HEK293 (cell line): ENCODE data around the gene HMGN4.

ENCODE experiments used
- BCL11B ChIP-seq: fragments of 450-650 bp; formaldehyde crosslinking; IDR thresholded peaks from 2 replicates; pipeline ENCODE4 v1.5.1; 2016; ENCODE audit warnings: low read depth, missing biosample characterization, missing genetic modification characterization
- KLF7 ChIP-seq: fragments of 450-650 bp; formaldehyde crosslinking; IDR thresholded peaks from 2 replicates; pipeline ENCODE4 v1.5.1; 2016; ENCODE audit warnings: missing biosample characterization, missing genetic modification characterization, borderline replicate concordance
- REPIN1 ChIP-seq: fragments of 450-650 bp; formaldehyde crosslinking; IDR thresholded peaks from 2 replicates; pipeline ENCODE4 v1.5.1; 2017; ENCODE audit warnings: missing biosample characterization, missing genetic modification characterization, low read depth
- SETDB1 ChIP-seq: IDR thresholded peaks from one replicate; pipeline ENCODE4 v1.6.1; 2017; ENCODE audit warnings: mild to moderate bottlenecking, low read length, moderate library complexity, mixed read lengths; ENCODE audit not compliant: insufficient read length
- ZBTB1 ChIP-seq: fragments of 450-650 bp; formaldehyde crosslinking; IDR thresholded peaks from 2 replicates; pipeline ENCODE4 v1.5.1; 2016; ENCODE audit warnings: missing biosample characterization, missing genetic modification characterization
- ZFP3 ChIP-seq: fragments of 450-650 bp; formaldehyde crosslinking; IDR thresholded peaks from 2 replicates; pipeline ENCODE4 v1.5.1; 2016; ENCODE audit warnings: low read depth, missing biosample characterization, missing genetic modification characterization
- ZNF112 ChIP-seq: fragments of 450-650 bp; formaldehyde crosslinking; IDR thresholded peaks from 2 replicates; pipeline ENCODE4 v1.5.0; 2017; ENCODE audit warnings: missing biosample characterization, missing genetic modification characterization
- ZNF16 ChIP-seq: fragments of 450-650 bp; formaldehyde crosslinking; IDR thresholded peaks from 2 replicates; pipeline ENCODE4 v1.5.1; 2016; ENCODE audit warnings: low read depth, missing biosample characterization, missing genetic modification characterization
- ZNF223 ChIP-seq: fragments of 450-650 bp; formaldehyde crosslinking; IDR thresholded peaks from 2 replicates; pipeline ENCODE4 v1.5.1; 2016; ENCODE audit warnings: missing biosample characterization, missing genetic modification characterization
- ZNF514 ChIP-seq: fragments of 450-650 bp; formaldehyde crosslinking; IDR thresholded peaks from 2 replicates; pipeline ENCODE4 v1.5.1; 2016; ENCODE audit warnings: missing biosample characterization, missing genetic modification characterization
- ZNF548 ChIP-seq: fragments of 450-650 bp; formaldehyde crosslinking; IDR thresholded peaks from 2 replicates; pipeline ENCODE4 v1.5.1; 2016; ENCODE audit warnings: missing biosample characterization, missing genetic modification characterization
- TF ChIP-seq, protein P1 (sequence below): fragments of 450-650 bp; formaldehyde crosslinking; conservative IDR thresholded peaks from 2 replicates; pipeline ENCODE4 v1.5.1; 2016; ENCODE audit warnings: low read depth, missing biosample characterization, missing genetic modification characterization
- TF ChIP-seq, protein P2 (sequence below): fragments of 450-650 bp; formaldehyde crosslinking; IDR thresholded peaks from 2 replicates; pipeline ENCODE4 v1.5.1; 2016; ENCODE audit warnings: missing biosample characterization, missing genetic modification characterization, borderline replicate concordance
- TF ChIP-seq, protein P3 (sequence below): fragments of 450-650 bp; formaldehyde crosslinking; IDR thresholded peaks from 2 replicates; pipeline ENCODE4 v1.5.1; 2016; ENCODE audit warnings: missing biosample characterization, missing genetic modification characterization, borderline replicate concordance
- TF ChIP-seq, protein P4 (sequence below): fragments of 450-650 bp; formaldehyde crosslinking; IDR thresholded peaks from 2 replicates; pipeline ENCODE4 v1.5.1; 2016; ENCODE audit warnings: missing biosample characterization, missing genetic modification characterization
- TF ChIP-seq, protein P5 (sequence below): fragments of 450-650 bp; formaldehyde crosslinking; IDR thresholded peaks from 2 replicates; pipeline ENCODE4 v1.5.1; 2016; ENCODE audit warnings: missing biosample characterization, missing genetic modification characterization
- TF ChIP-seq, protein P6 (sequence below): fragments of 450-650 bp; formaldehyde crosslinking; IDR thresholded peaks from 2 replicates; pipeline ENCODE4 v1.5.1; 2016; ENCODE audit warnings: missing biosample characterization, missing genetic modification characterization

The HMGN4 gene

DNA sequence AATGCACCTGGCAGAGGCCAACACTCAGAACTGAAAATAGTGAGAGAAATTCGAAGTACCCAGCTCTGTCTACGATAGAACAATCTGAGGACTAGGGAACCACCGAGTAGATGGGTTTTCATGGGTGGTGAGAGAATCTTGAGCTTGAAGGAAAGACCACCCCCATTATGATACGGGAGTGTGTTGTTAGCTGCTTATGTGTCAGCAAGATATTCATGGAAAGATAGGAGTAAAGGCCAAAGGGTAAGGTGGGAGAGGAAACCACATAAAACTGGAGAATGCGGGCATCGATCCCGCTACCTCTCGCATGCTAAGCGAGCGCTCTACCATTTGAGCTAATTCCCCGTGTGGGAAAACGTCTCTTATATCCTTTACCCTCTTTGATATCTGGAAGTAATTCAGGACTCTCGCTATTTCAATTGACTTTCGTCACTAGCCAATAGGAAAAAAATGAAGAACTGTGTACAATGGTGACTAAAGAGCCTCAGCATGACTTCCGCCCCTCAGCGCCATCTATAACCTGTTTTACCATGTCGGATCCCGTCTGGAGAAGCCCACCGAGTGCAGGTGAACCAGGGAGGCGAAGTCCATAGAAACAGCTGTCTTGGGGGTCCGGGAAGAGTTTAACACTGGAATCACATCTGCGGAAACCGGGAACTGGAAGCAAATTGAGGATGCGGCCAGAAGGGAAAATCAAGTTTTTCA is 33.6 kb downstream of the HMGN4 start (continued):
- TF ChIP-seq, protein P1, sequence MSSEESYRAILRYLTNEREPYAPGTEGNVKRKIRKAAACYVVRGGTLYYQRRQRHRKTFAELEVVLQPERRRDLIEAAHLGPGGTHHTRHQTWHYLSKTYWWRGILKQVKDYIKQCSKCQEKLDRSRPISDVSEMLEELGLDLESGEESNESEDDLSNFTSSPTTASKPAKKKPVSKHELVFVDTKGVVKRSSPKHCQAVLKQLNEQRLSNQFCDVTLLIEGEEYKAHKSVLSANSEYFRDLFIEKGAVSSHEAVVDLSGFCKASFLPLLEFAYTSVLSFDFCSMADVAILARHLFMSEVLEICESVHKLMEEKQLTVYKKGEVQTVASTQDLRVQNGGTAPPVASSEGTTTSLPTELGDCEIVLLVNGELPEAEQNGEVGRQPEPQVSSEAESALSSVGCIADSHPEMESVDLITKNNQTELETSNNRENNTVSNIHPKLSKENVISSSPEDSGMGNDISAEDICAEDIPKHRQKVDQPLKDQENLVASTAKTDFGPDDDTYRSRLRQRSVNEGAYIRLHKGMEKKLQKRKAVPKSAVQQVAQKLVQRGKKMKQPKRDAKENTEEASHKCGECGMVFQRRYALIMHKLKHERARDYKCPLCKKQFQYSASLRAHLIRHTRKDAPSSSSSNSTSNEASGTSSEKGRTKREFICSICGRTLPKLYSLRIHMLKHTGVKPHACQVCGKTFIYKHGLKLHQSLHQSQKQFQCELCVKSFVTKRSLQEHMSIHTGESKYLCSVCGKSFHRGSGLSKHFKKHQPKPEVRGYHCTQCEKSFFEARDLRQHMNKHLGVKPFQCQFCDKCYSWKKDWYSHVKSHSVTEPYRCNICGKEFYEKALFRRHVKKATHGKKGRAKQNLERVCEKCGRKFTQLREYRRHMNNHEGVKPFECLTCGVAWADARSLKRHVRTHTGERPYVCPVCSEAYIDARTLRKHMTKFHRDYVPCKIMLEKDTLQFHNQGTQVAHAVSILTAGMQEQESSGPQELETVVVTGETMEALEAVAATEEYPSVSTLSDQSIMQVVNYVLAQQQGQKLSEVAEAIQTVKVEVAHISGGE (tag by site-specific recombination): no peak
- TF ChIP-seq, protein P2, sequence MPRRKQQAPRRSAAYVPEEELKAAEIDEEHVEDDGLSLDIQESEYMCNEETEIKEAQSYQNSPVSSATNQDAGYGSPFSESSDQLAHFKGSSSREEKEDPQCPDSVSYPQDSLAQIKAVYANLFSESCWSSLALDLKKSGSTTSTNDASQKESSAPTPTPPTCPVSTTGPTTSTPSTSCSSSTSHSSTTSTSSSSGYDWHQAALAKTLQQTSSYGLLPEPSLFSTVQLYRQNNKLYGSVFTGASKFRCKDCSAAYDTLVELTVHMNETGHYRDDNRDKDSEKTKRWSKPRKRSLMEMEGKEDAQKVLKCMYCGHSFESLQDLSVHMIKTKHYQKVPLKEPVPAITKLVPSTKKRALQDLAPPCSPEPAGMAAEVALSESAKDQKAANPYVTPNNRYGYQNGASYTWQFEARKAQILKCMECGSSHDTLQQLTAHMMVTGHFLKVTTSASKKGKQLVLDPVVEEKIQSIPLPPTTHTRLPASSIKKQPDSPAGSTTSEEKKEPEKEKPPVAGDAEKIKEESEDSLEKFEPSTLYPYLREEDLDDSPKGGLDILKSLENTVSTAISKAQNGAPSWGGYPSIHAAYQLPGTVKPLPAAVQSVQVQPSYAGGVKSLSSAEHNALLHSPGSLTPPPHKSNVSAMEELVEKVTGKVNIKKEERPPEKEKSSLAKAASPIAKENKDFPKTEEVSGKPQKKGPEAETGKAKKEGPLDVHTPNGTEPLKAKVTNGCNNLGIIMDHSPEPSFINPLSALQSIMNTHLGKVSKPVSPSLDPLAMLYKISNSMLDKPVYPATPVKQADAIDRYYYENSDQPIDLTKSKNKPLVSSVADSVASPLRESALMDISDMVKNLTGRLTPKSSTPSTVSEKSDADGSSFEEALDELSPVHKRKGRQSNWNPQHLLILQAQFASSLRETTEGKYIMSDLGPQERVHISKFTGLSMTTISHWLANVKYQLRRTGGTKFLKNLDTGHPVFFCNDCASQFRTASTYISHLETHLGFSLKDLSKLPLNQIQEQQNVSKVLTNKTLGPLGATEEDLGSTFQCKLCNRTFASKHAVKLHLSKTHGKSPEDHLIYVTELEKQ (tag by site-specific recombination): peak; percentile 59; the same call in 1 of the 2 replicates
- TF ChIP-seq ZNF16 (tag by site-specific recombination) (no peak), ZNF223 (tag by site-specific recombination) (no peak), ZNF548 (no peak), BCL11B (tag by site-specific recombination) (peak; percentile 84; the same call in 1 of the 2 replicates), KLF7 (tag by site-specific recombination) (peak; percentile 58; the same call in 1 of the 2 replicates), ZNF112 (tag by site-specific recombination) (no peak), SETDB1 (no peak), REPIN1 (peak; percentile 86), ZNF514 (tag by site-specific recombination) (no peak), ZBTB1 (tag by site-specific recombination) (no peak), ZFP3 (tag by site-specific recombination) (no peak)
- TF ChIP-seq, protein P3, sequence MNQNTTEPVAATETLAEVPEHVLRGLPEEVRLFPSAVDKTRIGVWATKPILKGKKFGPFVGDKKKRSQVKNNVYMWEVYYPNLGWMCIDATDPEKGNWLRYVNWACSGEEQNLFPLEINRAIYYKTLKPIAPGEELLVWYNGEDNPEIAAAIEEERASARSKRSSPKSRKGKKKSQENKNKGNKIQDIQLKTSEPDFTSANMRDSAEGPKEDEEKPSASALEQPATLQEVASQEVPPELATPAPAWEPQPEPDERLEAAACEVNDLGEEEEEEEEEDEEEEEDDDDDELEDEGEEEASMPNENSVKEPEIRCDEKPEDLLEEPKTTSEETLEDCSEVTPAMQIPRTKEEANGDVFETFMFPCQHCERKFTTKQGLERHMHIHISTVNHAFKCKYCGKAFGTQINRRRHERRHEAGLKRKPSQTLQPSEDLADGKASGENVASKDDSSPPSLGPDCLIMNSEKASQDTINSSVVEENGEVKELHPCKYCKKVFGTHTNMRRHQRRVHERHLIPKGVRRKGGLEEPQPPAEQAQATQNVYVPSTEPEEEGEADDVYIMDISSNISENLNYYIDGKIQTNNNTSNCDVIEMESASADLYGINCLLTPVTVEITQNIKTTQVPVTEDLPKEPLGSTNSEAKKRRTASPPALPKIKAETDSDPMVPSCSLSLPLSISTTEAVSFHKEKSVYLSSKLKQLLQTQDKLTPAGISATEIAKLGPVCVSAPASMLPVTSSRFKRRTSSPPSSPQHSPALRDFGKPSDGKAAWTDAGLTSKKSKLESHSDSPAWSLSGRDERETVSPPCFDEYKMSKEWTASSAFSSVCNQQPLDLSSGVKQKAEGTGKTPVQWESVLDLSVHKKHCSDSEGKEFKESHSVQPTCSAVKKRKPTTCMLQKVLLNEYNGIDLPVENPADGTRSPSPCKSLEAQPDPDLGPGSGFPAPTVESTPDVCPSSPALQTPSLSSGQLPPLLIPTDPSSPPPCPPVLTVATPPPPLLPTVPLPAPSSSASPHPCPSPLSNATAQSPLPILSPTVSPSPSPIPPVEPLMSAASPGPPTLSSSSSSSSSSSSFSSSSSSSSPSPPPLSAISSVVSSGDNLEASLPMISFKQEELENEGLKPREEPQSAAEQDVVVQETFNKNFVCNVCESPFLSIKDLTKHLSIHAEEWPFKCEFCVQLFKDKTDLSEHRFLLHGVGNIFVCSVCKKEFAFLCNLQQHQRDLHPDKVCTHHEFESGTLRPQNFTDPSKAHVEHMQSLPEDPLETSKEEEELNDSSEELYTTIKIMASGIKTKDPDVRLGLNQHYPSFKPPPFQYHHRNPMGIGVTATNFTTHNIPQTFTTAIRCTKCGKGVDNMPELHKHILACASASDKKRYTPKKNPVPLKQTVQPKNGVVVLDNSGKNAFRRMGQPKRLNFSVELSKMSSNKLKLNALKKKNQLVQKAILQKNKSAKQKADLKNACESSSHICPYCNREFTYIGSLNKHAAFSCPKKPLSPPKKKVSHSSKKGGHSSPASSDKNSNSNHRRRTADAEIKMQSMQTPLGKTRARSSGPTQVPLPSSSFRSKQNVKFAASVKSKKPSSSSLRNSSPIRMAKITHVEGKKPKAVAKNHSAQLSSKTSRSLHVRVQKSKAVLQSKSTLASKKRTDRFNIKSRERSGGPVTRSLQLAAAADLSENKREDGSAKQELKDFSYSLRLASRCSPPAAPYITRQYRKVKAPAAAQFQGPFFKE (tag by site-specific recombination): no peak
- TF ChIP-seq, protein P4, sequence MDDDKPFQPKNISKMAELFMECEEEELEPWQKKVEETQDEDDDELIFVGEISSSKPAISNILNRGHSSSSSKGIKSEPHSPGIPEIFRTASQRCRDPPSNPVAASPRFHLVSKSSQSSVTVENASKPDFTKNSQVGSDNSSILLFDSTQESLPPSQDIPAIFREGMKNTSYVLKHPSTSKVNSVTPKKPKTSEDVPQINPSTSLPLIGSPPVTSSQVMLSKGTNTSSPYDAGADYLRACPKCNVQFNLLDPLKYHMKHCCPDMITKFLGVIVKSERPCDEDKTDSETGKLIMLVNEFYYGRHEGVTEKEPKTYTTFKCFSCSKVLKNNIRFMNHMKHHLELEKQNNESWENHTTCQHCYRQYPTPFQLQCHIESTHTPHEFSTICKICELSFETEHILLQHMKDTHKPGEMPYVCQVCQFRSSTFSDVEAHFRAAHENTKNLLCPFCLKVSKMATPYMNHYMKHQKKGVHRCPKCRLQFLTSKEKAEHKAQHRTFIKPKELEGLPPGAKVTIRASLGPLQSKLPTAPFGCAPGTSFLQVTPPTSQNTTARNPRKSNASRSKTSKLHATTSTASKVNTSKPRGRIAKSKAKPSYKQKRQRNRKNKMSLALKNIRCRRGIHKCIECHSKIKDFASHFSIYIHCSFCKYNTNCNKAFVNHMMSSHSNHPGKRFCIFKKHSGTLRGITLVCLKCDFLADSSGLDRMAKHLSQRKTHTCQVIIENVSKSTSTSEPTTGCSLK (tag by site-specific recombination): no peak
- TF ChIP-seq, protein P5, sequence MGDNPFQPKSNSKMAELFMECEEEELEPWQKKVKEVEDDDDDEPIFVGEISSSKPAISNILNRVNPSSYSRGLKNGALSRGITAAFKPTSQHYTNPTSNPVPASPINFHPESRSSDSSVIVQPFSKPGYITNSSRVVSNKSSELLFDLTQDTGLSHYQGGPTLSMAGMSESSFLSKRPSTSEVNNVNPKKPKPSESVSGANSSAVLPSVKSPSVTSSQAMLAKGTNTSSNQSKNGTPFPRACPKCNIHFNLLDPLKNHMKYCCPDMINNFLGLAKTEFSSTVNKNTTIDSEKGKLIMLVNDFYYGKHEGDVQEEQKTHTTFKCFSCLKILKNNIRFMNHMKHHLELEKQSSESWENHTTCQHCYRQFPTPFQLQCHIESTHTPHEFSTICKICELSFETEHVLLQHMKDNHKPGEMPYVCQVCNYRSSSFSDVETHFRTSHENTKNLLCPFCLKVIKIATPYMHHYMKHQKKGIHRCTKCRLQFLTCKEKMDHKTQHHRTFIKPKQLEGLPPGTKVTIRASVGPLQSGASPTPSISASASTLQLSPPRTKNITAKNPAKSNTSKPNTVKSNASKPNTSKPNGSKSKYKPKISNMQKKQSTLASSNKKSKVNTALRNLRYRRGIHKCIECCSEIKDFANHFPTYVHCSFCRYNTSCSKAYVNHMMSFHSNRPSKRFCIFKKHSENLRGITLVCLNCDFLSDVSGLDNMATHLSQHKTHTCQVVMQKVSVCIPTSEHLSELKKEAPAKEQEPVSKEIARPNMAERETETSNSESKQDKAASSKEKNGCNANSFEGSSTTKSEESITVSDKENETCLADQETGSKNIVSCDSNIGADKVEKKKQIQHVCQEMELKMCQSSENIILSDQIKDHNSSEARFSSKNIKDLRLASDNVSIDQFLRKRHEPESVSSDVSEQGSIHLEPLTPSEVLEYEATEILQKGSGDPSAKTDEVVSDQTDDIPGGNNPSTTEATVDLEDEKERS (tag by site-specific recombination): no peak
- TF ChIP-seq, protein P6, sequence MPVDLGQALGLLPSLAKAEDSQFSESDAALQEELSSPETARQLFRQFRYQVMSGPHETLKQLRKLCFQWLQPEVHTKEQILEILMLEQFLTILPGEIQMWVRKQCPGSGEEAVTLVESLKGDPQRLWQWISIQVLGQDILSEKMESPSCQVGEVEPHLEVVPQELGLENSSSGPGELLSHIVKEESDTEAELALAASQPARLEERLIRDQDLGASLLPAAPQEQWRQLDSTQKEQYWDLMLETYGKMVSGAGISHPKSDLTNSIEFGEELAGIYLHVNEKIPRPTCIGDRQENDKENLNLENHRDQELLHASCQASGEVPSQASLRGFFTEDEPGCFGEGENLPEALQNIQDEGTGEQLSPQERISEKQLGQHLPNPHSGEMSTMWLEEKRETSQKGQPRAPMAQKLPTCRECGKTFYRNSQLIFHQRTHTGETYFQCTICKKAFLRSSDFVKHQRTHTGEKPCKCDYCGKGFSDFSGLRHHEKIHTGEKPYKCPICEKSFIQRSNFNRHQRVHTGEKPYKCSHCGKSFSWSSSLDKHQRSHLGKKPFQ (tag by site-specific recombination): no peak
